ENCODE data around the gene TRIM46.
A peak's percentile ranks its signal among the peaks of the same experiment; 100 is the strongest.
"Not testable (repeated sequence)": the region's sequence is repeated elsewhere in the genome, so short reads cannot be mapped to it uniquely, and the experiment has no call there.

Gene TRIM46

DNA sequence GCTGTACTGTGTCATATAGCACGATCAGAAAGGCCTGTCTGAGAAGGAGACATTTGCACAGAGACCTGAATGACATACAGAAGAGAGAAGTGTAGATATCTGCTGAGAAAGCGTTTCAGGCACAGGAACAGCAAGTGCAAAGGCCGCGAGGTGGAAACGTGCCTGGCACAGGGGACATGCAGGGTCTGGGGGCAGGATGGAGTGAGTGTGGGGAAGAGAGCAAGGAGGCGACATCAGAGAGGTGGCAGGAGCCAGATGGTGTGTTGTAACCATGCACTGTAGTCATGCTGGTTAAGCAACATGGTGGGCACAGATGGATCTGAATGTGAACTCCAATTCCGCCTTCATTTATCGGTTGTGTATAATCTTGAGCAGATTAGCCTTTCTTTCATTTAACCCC is 13.5 kb upstream of the TRIM46 start:
- no peak for DNase-seq (ENCODE audit: low spot score)
- in situ Hi-C loops (cut with MboI; ENCODE audit: low sequenced_read_pairs, unreplicated experiment) = no loop called here

DNA sequence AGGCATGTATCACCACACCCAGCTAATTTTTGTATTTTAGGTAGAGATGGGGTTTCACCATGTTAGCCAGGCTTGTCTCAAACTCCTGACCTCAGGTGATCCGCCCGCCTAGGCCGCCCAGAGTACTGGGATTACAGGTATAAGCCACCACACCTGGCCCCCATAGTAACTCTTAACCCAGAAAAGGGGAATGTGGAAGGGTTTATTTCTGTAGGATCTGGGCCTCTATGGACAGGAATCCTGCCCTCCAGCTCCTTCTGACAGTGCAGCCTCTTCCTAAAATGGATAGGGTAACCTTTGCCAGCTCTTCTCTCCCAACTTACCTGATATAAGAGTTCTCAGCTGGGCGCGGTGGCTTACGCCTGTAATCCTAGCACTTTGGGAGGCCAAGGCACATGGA is 11.0 kb upstream of the TRIM46 start:
- DNase-seq (ENCODE audit: low spot score); in situ Hi-C loops (cut with MboI; ENCODE audit: low sequenced_read_pairs, unreplicated experiment): not testable (repeated sequence)

More for the DNA sequence above, 13.5 kb upstream of the TRIM46 start:
- TF ChIP-seq CTCF (IDR thresholded peaks at IDR 0.05; ENCODE audit: borderline replicate concordance, control extremely low read depth, extremely low read depth, insufficient read depth, missing control alignments) = no peak

DNA sequence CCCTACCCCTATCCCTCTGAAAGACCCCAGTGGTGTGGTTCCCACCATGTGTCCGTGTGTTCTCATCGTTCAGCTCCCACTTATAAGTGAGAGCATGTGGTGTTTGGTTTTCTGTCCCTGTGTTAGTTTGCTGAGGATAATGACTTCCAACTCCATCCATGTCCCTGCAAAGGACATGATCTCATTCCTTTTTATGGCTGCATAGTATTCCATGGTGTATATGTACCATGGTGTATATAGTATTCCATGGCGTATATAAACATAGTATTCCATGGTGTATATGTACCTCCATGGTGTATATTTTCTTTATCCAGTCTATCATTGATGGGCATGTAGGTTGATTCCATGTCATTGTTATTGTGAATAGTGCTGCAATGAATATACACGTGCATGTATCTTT is 9.9 kb upstream of the TRIM46 start:
- in situ Hi-C loops (cut with MboI; ENCODE audit: low sequenced_read_pairs, unreplicated experiment) = not testable (repeated sequence)

DNA sequence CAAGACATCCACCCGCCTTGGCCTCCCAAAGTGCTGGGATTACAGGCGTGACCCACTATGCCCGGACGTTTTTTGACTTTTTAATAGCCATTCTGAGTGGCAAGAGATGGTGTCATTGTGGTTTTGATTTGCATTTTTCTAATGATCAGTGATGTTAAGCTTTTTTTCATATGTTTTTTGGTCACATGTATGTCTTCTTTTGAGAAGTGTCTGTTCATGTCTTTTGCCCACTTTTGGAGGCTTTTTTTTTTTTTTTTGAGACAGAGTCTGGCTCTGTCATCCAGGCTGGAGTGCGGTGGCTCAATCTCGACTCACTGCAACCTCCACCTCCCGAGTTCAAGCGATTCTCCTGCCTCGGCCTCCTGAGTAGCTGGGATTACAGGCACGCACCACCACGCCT is 9.0 kb upstream of the TRIM46 start:
- not testable (repeated sequence) for DNase-seq (ENCODE audit: low spot score)
- in situ Hi-C loops (cut with MboI; ENCODE audit: low sequenced_read_pairs, unreplicated experiment) = loop anchor here (5.0 kb wide), 1 partner anchor 72 kb away; no protein-coding TSS in a partner anchor

More for the DNA sequence above, 9.9 kb upstream of the TRIM46 start:
- DNase-seq (ENCODE audit: low spot score) = not testable (repeated sequence)

DNA sequence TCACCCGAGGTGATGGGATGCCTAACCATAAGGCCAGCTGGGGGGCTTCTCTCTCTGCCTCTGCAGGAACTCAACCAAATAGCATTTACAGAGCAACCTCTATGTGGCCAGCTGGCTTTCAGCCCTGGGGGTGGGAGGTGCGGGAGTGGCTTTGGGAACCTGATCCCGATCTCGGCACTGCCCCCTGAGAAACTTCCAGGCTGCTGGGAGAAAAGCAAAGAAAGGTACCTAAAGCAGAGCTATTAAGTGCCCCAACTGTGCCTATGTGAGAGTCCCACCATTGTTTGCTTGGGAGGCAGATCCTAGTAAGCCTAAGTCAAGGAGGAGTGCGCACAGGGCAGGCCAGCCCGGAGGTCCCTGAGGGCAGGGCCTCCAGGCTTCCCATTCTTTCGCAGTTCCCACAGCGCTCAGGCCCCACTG is 7.6 kb upstream of the TRIM46 start:
- TF ChIP-seq CTCF (IDR thresholded peaks at IDR 0.05; ENCODE audit: borderline replicate concordance, control extremely low read depth, extremely low read depth, insufficient read depth, missing control alignments) = no peak
- in situ Hi-C loops (cut with MboI; ENCODE audit: low sequenced_read_pairs, unreplicated experiment) = loop anchor here (5.0 kb wide), 1 partner anchor 74 kb away; no protein-coding TSS in a partner anchor
- DNase-seq (ENCODE audit: low spot score) = no peak

- no peak for TF ChIP-seq CTCF (IDR thresholded peaks at IDR 0.05; ENCODE audit: borderline replicate concordance, control extremely low read depth, extremely low read depth, insufficient read depth, missing control alignments)
- in situ Hi-C loops (cut with MboI; ENCODE audit: low sequenced_read_pairs, unreplicated experiment) = loop anchor here (5.0 kb wide), 1 partner anchor 74 kb away; no protein-coding TSS in a partner anchor
- DNase-seq (ENCODE audit: low spot score) = peak; percentile 28
Measured at GRCh38 chr1:155166471-155167165, 7.0 kb upstream of the TRIM46 start.

GRCh38 chr1:155167166-155168104 is 6.2 kb upstream of the TRIM46 start:
- in situ Hi-C loops (cut with MboI; ENCODE audit: low sequenced_read_pairs, unreplicated experiment) = loop anchor here (5.0 kb wide), 1 partner anchor 75 kb away; no protein-coding TSS in a partner anchor
- TF ChIP-seq CTCF (IDR thresholded peaks at IDR 0.05; ENCODE audit: borderline replicate concordance, control extremely low read depth, extremely low read depth, insufficient read depth, missing control alignments) = peak; percentile 91
- peak; percentile 85 for DNase-seq (ENCODE audit: low spot score)

DNA sequence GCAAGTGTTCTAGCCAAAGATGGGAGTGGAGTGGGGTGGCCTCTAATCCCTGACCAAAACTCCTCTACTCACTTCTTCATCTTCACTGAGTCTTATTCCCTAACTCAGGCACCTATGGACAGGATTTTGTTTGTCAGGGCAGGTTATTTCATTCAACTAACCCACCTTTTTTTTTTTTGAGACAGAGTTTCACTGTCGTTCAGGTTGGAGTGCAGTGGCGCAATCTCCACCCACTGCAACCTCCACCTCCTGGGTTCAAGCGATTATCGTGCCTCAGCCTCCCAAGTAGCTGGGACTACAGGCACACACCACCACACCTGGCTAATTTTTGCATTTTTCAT is 5.6 kb upstream of the TRIM46 start:
- DNase-seq (ENCODE audit: low spot score) = not testable (repeated sequence)
- in situ Hi-C loops (cut with MboI; ENCODE audit: low sequenced_read_pairs, unreplicated experiment) = loop anchor here (5.0 kb wide), 1 partner anchor 76 kb away; no protein-coding TSS in a partner anchor

All from GM13976 (cell line).